ENCODE results near the gene TIPRL.
"Not testable (repeated sequence)": the region's sequence is repeated elsewhere in the genome, so short reads cannot be mapped to it uniquely, and the experiment has no call there.

TIPRL gene

DNA sequence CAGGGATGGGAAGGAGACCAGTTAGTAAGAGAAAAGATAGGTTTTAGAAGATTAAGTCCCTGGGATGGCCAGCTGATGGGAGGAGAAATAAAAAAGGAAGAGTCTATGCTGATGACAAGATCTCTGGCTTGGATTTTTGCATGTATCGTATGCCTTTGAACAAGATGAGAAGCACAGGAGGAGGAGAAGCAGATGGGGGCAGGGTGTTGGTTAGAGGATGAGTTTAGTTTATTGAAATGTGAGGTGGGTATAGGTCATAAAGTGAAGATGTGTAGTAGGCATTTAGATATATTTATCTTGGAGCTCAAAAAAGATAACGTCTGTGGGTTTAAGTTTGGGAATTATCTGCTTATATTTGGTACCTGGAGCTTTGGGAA, 1.4 kb downstream of the TIPRL start:
- Histone ChIP-seq H3K27me3 (ENCODE audit: control insufficient read depth, insufficient read depth, low read length) (no peaks in the 10 kb centered on the region), H3K4me3 (ENCODE audit: low read length) (no peak overlapping the region; the same call in 1 of the 2 replicates), H3K36me3 (ENCODE audit: control insufficient read depth, insufficient read depth, low read length) (no peaks in the 10 kb centered on the region), H3K27ac (ENCODE audit: low read length) (no peak overlapping the region), H3K9me3 (ENCODE audit: control insufficient read depth, insufficient read depth, low read length) (no peaks in the 10 kb centered on the region), H3K4me1 (ENCODE audit: control insufficient read depth, insufficient read depth, low read length) (no peaks in the 10 kb centered on the region; the same call in 1 of the 2 replicates)
- DNase-seq (ENCODE audit: low read depth, low spot score), result no peak
- 100% methylated on average over 1 of the region's 2 CpGs for WGBS (ENCODE audit: insufficient coverage, insufficient read length)

GRCh38 chr1:168181063-168181720, 2.4 kb downstream of the TIPRL start:
- WGBS (ENCODE audit: insufficient coverage, insufficient read length), result no CpG with 5 or more reads among the region's 15 CpGs
- H3K27ac ChIP-seq (ENCODE audit: low read length); H3K27me3 ChIP-seq (ENCODE audit: control insufficient read depth, insufficient read depth, low read length); H3K4me3 ChIP-seq (ENCODE audit: low read length); H3K4me1 ChIP-seq (ENCODE audit: control insufficient read depth, insufficient read depth, low read length); DNase-seq (ENCODE audit: low read depth, low spot score); H3K9me3 ChIP-seq (ENCODE audit: control insufficient read depth, insufficient read depth, low read length); H3K36me3 ChIP-seq (ENCODE audit: control insufficient read depth, insufficient read depth, low read length): not testable (repeated sequence)

- no peaks in the 10 kb centered on the region for H3K27me3 ChIP-seq (ENCODE audit: control insufficient read depth, insufficient read depth, low read length)
- DNase-seq (ENCODE audit: low read depth, low spot score), result no peak
- H3K36me3 ChIP-seq (ENCODE audit: control insufficient read depth, insufficient read depth, low read length), result no peaks in the 10 kb centered on the region
- H3K4me1 ChIP-seq (ENCODE audit: control insufficient read depth, insufficient read depth, low read length), result no peaks in the 10 kb centered on the region; the same call in 1 of the 2 replicates
- no peak overlapping the region for H3K27ac ChIP-seq (ENCODE audit: low read length)
- no peaks in the 10 kb centered on the region for H3K9me3 ChIP-seq (ENCODE audit: control insufficient read depth, insufficient read depth, low read length)
- no peak overlapping the region for H3K4me3 ChIP-seq (ENCODE audit: low read length)
Measured at GRCh38 chr1:168187177-168187576, 8.4 kb downstream of the TIPRL start.

DNA sequence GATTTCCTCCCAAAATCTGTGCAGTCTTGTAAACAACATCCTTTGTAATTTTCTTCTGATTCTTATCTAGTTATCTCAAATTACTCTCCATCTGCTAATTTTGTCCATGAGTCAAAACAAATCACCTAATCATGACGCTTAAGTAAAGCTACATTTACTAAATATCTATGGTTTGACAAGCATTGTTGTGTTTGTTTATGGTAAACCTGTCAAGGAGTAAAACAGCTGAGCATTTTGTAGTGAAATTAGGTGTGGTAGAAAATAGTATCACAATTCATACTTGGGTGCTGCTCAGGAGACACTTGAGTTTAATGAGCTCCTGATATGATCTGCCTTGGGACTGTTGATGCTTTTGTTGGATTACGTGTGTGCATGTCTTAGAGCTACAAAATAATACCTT, 11.6 kb downstream of the TIPRL start:
- Histone ChIP-seq H3K4me1 (ENCODE audit: control insufficient read depth, insufficient read depth, low read length) (no peaks in the 10 kb centered on the region), H3K27ac (ENCODE audit: low read length) (no peak overlapping the region), H3K4me3 (ENCODE audit: low read length) (no peak overlapping the region), H3K27me3 (ENCODE audit: control insufficient read depth, insufficient read depth, low read length) (no peaks in the 10 kb centered on the region), H3K9me3 (ENCODE audit: control insufficient read depth, insufficient read depth, low read length) (no peaks in the 10 kb centered on the region), H3K36me3 (ENCODE audit: control insufficient read depth, insufficient read depth, low read length) (no peaks in the 10 kb centered on the region)
- WGBS (ENCODE audit: insufficient coverage, insufficient read length), result no CpG with 5 or more reads among the region's 2 CpGs
- no peak for DNase-seq (ENCODE audit: low read depth, low spot score)

GRCh38 chr1:168195199-168196135, 16.7 kb downstream of the TIPRL start:
- Histone ChIP-seq H3K9me3 (ENCODE audit: control insufficient read depth, insufficient read depth, low read length) (no peaks in the 10 kb centered on the region), H3K4me1 (ENCODE audit: control insufficient read depth, insufficient read depth, low read length) (no peaks in the 10 kb centered on the region; the same call in 1 of the 2 replicates), H3K4me3 (ENCODE audit: low read length) (no peak overlapping the region), H3K36me3 (ENCODE audit: control insufficient read depth, insufficient read depth, low read length) (no peaks in the 10 kb centered on the region), H3K27ac (ENCODE audit: low read length) (no peak overlapping the region), H3K27me3 (ENCODE audit: control insufficient read depth, insufficient read depth, low read length) (no peaks in the 10 kb centered on the region)
- peak; percentile 16 for DNase-seq (ENCODE audit: low read depth, low spot score)
- no CpG with 5 or more reads among the region's 4 CpGs for WGBS (ENCODE audit: insufficient coverage, insufficient read length)

- no peaks in the 10 kb centered on the region for H3K36me3 ChIP-seq (ENCODE audit: control insufficient read depth, insufficient read depth, low read length)
- DNase-seq (ENCODE audit: low read depth, low spot score), result no peak
- no peaks in the 10 kb centered on the region for H3K27me3 ChIP-seq (ENCODE audit: control insufficient read depth, insufficient read depth, low read length)
- no peaks in the 10 kb centered on the region for H3K9me3 ChIP-seq (ENCODE audit: control insufficient read depth, insufficient read depth, low read length)
- H3K4me1 ChIP-seq (ENCODE audit: control insufficient read depth, insufficient read depth, low read length), result no peaks in the 10 kb centered on the region; the same call in 1 of the 2 replicates
- H3K27ac ChIP-seq (ENCODE audit: low read length), result no peak overlapping the region
- H3K4me3 ChIP-seq (ENCODE audit: low read length), result no peak overlapping the region
- WGBS (ENCODE audit: insufficient coverage, insufficient read length), result no CpG with 5 or more reads among the region's 3 CpGs
Measured at GRCh38 chr1:168199056-168199455, 20.3 kb downstream of the TIPRL start.

GRCh38 chr1:168202941-168203654, 24.3 kb downstream of the TIPRL start:
- no peak for DNase-seq (ENCODE audit: low read depth, low spot score)
- no CpG with 5 or more reads among the region's 1 CpG for WGBS (ENCODE audit: insufficient coverage, insufficient read length)
- Histone ChIP-seq H3K27me3 (ENCODE audit: control insufficient read depth, insufficient read depth, low read length) (no peaks in the 10 kb centered on the region), H3K4me1 (ENCODE audit: control insufficient read depth, insufficient read depth, low read length) (no peaks in the 10 kb centered on the region), H3K9me3 (ENCODE audit: control insufficient read depth, insufficient read depth, low read length) (no peaks in the 10 kb centered on the region), H3K36me3 (ENCODE audit: control insufficient read depth, insufficient read depth, low read length) (no peaks in the 10 kb centered on the region), H3K4me3 (ENCODE audit: low read length) (no peak overlapping the region), H3K27ac (ENCODE audit: low read length) (no peak overlapping the region)

DNA sequence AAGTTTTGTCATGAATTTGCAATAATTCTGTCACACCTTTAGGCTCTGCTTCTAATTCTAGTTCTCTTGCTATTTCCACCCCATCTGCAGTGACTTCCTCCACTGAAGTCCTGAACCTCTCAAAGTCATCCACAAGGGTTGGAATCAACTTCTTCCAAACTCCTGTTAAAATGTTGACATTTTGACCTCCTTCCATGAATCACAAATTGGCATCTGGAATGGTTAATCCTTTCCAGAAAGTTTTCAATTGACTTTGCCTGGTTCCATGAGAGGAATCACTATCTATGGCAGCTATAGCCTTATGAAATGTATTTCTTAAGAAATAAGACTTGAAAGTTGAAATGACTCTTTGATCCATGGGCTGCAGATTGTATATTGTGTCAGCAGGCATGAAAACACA, 27.3 kb downstream of the TIPRL start:
- Histone ChIP-seq H3K27me3 (ENCODE audit: control insufficient read depth, insufficient read depth, low read length) (no peaks in the 10 kb centered on the region), H3K27ac (ENCODE audit: low read length) (no peak overlapping the region), H3K9me3 (ENCODE audit: control insufficient read depth, insufficient read depth, low read length) (no peaks in the 10 kb centered on the region), H3K4me3 (ENCODE audit: low read length) (no peak overlapping the region), H3K36me3 (ENCODE audit: control insufficient read depth, insufficient read depth, low read length) (no peaks in the 10 kb centered on the region), H3K4me1 (ENCODE audit: control insufficient read depth, insufficient read depth, low read length) (no peaks in the 10 kb centered on the region)
- DNase-seq (ENCODE audit: low read depth, low spot score), result no peak

GRCh38 chr1:168207673-168208072, 28.9 kb downstream of the TIPRL start:
- H3K27me3 ChIP-seq (ENCODE audit: control insufficient read depth, insufficient read depth, low read length); H3K9me3 ChIP-seq (ENCODE audit: control insufficient read depth, insufficient read depth, low read length); H3K4me3 ChIP-seq (ENCODE audit: low read length); H3K4me1 ChIP-seq (ENCODE audit: control insufficient read depth, insufficient read depth, low read length); DNase-seq (ENCODE audit: low read depth, low spot score); H3K36me3 ChIP-seq (ENCODE audit: control insufficient read depth, insufficient read depth, low read length); H3K27ac ChIP-seq (ENCODE audit: low read length): not testable (repeated sequence)
- WGBS (ENCODE audit: insufficient coverage, insufficient read length), result no CpG with 5 or more reads among the region's 34 CpGs

GRCh38 chr1:168210312-168210711, 31.6 kb downstream of the TIPRL start:
- H3K9me3 ChIP-seq (ENCODE audit: control insufficient read depth, insufficient read depth, low read length), result no peaks in the 10 kb centered on the region
- no peak for DNase-seq (ENCODE audit: low read depth, low spot score)
- WGBS (ENCODE audit: insufficient coverage, insufficient read length), result no CpG with 5 or more reads among the region's 3 CpGs

More at GRCh38 chr1:168210312-168210711, 31.6 kb downstream of the TIPRL start:
- H3K27me3 ChIP-seq (ENCODE audit: control insufficient read depth, insufficient read depth, low read length), result no peaks in the 10 kb centered on the region
- H3K27ac ChIP-seq (ENCODE audit: low read length), result no peak overlapping the region
- H3K36me3 ChIP-seq (ENCODE audit: control insufficient read depth, insufficient read depth, low read length), result no peaks in the 10 kb centered on the region
- H3K4me1 ChIP-seq (ENCODE audit: control insufficient read depth, insufficient read depth, low read length), result no peaks in the 10 kb centered on the region
- no peak overlapping the region for H3K4me3 ChIP-seq (ENCODE audit: low read length)

All from iPS DF 6.9 (cell line).